GM19238 (cell line): ENCODE data around the gene PPBP.

Experiments used
- DNase-seq: peaks from one replicate; pipeline ENCODE4 v3.0.0; 2011; ENCODE audit warnings: low spot score; ENCODE audit not compliant: insufficient read length

PPBP gene

DNA sequence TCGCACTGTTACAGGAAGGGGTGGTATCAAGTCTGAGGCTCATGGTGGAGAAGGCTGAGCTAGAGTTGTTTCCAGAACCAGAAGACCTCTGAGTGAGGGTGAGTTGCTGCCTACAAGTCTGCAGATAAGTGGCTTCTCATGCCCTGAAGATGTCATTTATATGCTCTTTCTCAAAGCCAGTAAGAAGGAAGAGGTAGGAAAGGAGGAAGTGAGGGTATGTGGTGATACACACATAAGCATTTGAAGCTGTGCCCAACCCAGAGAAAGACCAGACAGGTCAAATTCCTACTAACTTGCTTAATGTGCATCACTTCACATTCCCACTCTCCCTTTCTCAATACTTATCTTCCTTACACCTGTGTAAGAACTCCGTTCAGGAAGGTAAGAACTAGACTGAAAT lies at the start of gene PPBP:
Gene PPBP, minus strand, starts transcription at position 130 of the 400 bp plus-strand sequence. Its CDS starts 87 bp downstream, at position 43.
- DNase-seq, result no peak

DNA sequence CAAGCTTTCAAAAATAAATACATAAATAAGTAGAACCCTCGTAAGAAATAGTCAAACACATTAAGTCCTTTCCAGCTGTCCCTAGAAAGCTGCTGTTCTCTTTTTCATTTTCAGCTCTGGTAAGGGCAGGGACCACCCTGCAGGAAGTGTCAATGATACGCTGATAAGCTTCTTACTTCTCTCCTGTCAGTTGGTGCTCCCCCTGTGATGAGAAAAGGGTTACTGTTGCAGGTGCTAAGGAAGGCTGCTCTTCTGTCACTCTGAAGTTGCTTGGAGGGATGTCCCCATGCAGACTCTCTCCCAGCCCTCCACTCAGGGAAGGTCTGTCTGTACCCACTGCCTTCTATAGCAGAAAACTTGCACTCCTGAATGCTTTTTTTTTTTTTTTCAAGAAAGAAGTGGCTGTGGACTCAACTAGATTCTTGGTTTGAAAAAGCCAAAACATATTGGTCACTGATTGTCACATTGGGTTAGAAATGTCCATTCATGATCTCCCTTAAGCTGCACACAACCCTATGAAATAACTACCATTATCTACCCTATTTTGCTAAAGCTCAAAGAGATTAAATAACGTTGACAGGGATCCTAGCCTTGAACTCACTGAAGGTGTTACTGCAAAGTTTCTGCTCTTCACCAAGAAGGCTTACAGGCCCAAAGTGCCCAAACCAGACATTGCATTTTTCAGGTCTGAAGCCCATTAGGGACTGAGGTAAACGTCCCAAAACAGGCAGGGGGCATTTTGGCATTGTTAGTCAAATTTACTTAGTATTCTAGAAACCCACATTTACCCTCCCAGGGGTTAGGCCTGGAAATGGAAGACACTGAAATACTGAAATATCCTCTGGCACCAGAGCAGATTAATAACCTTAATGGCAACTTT lies 49.3 kb upstream of the PPBP start:
- DNase-seq, result no peak

DNA sequence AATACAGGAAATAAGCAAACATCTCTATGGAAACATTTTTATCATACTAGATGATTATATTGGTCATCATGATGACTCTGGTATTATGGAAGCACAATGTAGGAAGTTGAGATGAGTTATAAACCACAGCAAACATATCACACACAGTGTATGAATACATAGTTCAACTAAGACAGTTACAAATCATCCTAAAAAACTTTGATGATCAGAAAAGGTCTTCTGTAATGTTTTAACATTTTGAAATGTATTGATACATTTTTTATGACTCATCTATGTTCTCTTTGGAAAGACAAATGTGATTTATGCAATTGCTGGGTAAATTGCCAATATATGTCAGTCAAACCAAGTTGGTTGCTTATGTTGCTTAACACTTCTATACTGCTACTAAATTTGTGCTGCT lies 45.7 kb upstream of the PPBP start:
- no peak for DNase-seq

GRCh38 chr4:74032064-74032463 lies 44.1 kb upstream of the PPBP start:
- DNase-seq, result no peak

DNA sequence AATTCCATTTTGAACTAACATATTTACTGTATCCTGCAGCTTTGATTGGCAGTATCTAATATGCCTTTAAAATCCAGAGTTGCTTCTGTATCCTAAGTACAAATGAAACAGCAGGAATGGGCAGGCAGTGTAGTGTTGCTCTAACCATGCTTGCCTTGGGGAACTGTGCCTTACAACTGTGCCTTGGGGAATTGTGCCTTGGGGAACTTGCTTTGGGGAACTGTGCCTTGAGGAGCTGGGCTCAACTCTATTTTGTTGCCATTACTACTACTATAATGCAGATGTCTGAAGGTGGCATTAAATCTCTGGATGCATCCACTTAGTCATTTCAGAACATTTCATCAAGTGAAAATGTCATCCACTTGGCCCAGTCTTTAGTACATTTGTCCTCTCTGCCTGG lies 43.6 kb upstream of the PPBP start:
- DNase-seq, result no peak

GRCh38 chr4:74030285-74030684 lies 42.3 kb upstream of the PPBP start:
- DNase-seq, result no peak

DNA sequence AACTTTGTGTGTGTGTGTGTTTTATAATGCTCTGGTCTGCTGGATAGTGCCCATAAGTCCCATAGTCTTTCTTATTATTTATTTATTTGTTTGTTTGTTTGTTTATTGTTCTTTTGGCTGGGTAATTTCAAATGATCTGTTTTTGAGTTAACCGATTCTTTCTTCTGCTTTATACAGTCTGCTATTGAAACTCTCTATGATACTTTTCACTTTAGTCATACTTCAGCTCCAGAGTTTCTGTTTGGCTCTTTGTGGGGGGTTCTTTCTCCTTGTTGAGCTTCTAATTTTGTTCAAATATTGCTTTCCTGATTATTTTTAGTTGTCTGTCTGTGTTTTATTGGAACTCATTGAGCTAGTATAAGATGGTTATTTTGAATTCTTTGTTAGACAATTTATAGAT lies 40.5 kb upstream of the PPBP start:
- DNase-seq, result no peak

DNA sequence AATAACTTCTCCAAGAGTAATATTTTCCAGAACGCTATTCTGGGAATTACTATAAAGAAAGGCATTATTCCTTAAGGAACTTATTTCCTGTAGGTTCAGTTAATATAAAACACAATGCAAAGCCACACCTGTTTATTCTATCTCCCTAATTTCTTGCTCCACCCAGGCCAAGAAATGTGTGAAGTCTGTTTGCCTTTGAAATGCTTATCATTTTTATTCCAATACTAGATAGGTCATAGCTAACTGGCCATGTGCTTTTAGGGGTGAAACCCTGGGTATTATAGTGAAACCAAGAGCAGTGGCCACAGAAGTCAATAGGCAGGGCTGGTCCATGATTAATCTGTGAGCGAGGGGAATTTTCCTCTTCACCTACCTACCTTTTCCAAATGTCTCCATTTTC lies 35.7 kb upstream of the PPBP start:
- no peak for DNase-seq

DNA sequence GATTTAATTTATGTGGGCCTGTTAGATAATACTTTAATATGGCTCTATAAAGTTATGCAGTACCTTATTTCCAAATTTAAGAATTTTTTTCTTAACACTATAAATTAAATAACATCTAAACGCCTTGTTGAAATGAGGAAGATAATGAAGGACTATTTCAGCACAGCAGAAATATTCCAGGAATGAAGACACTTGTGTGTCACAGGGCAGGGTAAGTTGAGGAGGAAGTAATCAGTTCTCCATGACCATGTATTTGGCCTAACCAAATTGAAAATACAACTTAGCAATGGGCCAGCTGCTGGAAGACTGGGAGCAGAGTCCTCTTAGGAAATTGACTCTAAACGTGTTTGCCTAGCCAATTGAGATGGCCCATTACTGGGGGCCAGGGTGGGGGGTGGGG lies 33.6 kb upstream of the PPBP start:
- DNase-seq, result no peak

DNA sequence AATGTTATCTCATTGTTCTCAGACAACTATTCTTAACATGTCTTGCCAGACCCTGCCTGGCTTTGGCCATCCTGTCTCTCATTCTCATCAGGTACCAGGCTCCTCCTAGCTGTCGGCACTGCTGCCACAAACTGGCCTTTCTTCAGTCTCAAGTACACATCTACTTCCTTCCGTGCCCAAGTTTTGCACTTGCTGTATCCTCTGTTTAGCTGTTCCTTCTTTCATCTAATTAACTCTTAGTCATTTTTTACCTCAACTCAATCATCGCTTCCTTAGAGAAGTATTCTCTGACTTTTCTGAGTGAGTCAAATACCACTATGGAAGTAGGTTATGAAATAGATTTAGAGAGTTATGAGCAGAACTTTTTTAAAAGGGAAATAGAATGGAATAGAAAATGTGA lies 30.8 kb upstream of the PPBP start:
- DNase-seq, result no peak

GRCh38 chr4:74018116-74018515 lies 30.1 kb upstream of the PPBP start:
- no peak for DNase-seq

DNA sequence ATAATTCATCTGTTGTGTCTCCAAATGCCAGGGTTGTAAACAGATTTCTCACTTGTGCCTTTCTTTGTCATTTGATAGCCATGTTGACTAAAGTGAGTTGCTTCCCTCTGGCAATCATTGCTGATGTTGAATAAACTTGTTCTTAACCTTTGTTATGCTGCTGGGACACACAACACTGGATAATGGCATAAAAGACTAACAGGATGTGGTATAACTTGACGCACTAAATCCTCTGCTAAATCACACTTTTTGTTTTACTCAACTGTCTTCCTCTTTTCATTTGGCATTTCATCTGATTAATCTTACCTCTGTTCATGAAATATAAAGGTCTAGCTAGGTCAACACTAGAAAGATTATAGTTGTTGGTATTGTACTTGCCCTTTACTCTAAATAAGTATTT lies 28.1 kb upstream of the PPBP start:
- no peak for DNase-seq

DNA sequence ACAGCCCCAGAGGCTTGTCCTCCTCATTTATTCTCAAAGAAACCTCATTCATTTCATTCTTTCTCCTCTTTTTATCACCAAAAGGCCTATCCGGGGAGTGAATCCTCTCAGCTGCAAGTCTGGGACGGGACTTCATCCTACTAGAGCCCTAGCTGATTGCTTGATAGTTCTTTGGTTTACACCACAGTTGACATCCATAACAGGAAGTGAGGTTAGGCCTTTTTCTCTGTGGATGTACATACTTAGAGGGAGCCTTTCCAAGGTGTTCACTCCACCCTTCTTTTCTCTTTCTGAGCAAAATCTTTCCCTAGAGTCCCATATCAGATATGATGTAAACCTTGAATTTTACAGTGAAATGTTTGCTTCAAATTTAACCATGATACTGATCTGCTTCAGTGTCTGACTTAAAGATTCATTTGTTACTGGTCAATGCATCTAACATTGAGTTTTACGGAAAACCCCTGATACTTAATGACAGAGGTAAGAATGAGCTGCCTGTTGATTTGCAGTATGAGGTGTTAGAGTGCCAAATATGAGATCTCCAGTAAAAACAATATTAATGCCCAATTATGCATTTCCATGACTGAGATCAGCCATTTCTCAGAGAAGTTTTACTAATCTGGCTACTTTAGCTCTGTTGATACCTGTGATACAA lies 27.3 kb upstream of the PPBP start:
- no peak for DNase-seq

DNA sequence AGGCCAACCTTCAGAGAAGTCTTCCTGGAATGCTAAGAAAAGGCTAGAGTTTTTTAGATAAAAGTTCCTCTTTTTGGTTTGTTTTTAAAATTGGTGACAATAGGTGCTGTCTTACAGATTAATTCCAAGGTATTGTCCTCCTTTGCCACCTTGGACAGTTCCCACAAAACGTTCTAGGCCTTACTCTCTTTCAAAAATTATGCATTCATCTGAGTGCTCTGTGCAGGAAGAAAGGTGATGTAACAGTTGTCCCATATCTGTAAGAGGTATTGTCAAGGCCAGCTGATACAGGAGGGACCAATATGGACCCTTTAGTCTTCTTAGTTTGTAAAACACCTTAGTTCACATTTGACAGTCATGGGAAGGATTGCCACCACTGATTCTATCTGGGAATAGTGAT lies 26.3 kb upstream of the PPBP start:
- DNase-seq, result no peak

- DNase-seq, result no peak
These were observed 25.3 kb upstream of the PPBP start for GRCh38 chr4:74013264-74013663.

DNA sequence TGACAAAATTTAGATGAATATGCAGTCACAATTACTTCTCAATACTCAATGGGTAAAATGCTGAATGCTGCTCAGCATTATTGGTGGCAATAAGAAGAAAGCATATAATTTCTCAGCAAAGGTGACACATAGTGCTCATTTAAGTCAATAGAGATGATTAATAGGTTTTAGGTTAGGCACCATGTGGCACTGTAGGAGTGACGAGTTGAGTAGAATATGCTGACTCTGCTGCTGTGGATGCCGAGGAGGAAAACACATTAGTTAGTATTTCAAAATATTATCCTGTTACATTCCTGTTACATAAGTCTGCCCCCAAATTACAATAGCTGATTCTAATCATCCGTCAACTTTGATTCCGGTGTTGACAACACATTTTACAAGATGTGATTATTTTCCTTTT lies 24.1 kb upstream of the PPBP start:
- DNase-seq, result no peak

DNA sequence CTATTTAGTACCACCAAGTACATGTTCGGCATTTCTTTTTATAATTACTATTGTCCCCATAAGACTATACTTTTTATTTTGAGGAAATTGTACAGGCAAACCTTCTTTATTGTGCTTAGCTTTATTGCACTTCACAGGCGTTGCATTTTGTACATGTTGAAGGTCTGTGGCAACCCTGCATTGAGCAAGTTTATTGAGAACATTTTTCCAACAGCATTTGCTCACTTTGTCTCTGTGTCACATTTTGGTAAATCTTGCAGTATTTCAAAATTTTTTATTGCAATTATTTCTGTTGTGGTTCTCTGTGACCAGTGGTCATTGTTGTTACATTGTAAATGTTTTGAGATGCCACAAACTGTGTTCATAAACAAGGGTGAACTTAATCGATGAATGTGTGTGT lies 21.3 kb upstream of the PPBP start:
- no peak for DNase-seq

GRCh38 chr4:74006009-74006476 lies 18.1 kb upstream of the PPBP start:
- no peak for DNase-seq

GRCh38 chr4:74005528-74005927 lies 17.5 kb upstream of the PPBP start:
- DNase-seq, result no peak

DNA sequence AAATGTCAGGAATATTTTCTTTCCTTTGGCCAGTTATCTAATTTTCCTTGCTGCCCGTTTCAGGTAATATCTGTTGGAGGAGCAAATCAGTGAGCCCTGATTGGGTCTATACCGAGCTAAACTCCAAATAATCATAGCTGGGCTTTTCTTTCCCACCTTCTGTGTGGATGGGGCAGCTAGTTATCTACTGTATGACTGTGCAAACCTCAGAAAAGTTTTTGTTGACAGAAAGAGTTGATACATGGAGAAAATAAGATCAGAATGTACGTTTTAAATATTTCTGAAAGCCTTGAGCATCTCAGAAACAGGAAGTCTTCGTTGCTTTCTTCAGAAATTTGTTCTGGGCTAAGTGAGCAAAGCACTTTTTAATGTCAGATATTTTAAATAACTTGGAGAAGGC lies 16.7 kb upstream of the PPBP start:
- DNase-seq, result no peak

DNA sequence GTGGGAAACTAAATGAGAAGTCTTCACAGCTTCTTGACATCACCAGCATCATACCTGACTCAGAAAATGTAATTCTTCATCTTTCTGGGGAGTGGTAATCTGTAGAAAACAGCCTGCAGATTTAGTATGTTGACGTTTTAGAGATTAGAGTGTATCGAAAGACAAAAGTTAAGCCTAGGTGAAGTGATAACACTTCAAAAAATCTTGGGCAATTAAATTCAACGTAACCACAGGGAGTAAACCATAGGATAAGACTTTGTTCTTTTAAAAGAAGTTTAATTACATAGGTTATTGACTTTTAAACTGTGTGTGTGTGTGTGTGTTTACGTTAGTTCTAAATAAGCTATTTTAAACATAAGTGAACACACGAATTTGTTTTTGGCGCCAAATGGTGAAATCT lies 12.3 kb upstream of the PPBP start:
- no peak for DNase-seq

GRCh38 chr4:73998040-73999011 lies 10.3 kb upstream of the PPBP start, which contains the start of gene CXCL5:
Gene CXCL5 (minus strand): TSS chr4:73998677. CDS start chr4:73998581, 96 bp downstream.
- DNase-seq, result no peak
